IPS-15b (cell line): ENCODE measurements around the gene THAP3.

Experiments used
- H3K27me3 ChIP-seq: one replicate; pipeline ENCODE4 v1.6.1; 2013; ENCODE audit warnings: low read length; ENCODE audit not compliant: control insufficient read depth, insufficient read depth
- H3K36me3 ChIP-seq: one replicate; pipeline ENCODE4 v1.6.1; 2013; ENCODE audit warnings: low read length; ENCODE audit not compliant: control insufficient read depth, insufficient read depth
- H3K4me1 ChIP-seq: one replicate; pipeline ENCODE4 v1.6.1; 2013; ENCODE audit warnings: mild to moderate bottlenecking, low read length; ENCODE audit not compliant: control insufficient read depth, insufficient read depth
- H3K4me3 ChIP-seq: one replicate; pipeline ENCODE4 v1.5.1; 2013; ENCODE audit warnings: low read depth, low read length
- H3K9ac ChIP-seq: one replicate; pipeline ENCODE4 v1.6.1; 2013; ENCODE audit warnings: low read depth, mild to moderate bottlenecking, low read length
- H3K9me3 ChIP-seq: one replicate; pipeline ENCODE4 v1.6.1; 2013; ENCODE audit warnings: mild to moderate bottlenecking, low read length; ENCODE audit not compliant: control insufficient read depth, insufficient read depth

Gene THAP3

DNA sequence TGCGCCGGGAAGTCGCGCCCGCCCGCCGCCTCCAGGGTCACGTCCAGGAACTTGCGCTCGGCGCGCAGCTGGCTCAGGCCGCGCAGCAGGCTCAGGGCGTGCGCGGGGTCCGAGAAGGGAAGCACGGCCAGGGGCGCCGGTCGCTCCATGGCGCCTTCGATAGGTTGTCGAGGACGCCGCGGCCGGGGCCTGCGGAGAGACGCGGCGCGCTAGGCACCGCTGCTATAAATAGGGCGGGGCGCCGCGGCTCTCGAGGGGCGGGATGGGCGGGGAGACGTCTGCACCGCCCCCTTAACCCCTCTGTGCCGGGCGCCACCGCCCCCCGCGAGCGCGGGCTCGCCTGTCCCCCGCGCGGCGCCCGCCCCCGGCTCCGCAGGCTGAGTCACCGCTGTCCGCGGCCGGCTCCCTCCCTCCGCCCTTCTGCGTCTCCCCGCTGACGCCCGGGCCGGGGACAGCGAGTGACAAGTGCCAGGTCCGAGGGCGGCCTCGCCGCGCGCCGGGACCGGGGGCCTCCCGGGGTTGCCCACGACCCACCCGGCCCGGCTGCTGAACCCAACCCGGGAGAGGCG is 21.9 kb upstream of the THAP3 start, which contains the start of gene KLHL21:
Gene KLHL21 (minus strand): TSS at position 201 of the 569 bp plus-strand sequence. CDS start 52 bp downstream, at position 149.
- peak within 1 kb of the TSS; percentile 87 for H3K9ac ChIP-seq
- H3K36me3 ChIP-seq, result peaks cover 14% of the 10 kb centered on the region
- peak within 1 kb of the TSS; percentile 85 for H3K4me3 ChIP-seq
- H3K4me1 ChIP-seq, result peaks cover 13% of the 10 kb centered on the region
- no peaks in the 10 kb centered on the region for H3K9me3 ChIP-seq
- no peaks in the 10 kb centered on the region for H3K27me3 ChIP-seq

DNA sequence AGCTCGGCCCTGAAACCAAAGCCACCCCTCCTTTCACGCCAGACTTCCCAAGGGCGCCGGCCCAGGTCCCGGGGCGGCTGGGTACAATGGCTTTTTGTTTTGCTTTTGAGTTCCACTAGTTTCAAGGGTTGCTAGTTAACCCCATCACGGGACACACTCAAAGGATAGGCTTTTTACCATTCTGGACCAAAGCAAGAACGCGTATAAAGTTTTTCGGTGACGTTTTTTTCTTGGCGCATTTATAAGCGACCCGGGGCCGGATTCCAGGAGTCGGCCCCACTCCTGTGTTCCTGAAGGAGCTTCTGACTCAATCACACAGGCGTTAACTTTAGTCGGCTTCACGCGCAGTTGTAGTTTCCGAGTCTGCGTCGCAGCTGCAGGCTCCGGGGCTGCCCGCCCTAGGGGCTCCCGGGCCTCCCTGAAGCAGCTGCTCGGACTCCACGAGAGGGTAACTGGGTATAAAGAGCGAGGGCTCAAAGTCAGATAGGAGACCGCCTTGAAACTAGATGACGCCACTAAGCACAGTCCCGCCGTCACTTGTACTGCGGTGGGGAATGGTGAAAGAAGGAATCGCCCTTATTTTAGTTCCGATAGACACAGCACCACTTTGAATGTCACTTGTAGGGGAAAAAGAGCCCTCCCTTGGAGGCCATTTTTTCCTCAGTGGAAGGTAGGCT is 21.3 kb upstream of the THAP3 start:
- Histone ChIP-seq H3K4me1 (peaks cover 13% of the 10 kb centered on the region), H3K9ac (peak overlapping the region; percentile 87), H3K4me3 (peak overlapping the region; percentile 68), H3K36me3 (peaks cover 8% of the 10 kb centered on the region), H3K27me3 (no peaks in the 10 kb centered on the region), H3K9me3 (no peaks in the 10 kb centered on the region)

DNA sequence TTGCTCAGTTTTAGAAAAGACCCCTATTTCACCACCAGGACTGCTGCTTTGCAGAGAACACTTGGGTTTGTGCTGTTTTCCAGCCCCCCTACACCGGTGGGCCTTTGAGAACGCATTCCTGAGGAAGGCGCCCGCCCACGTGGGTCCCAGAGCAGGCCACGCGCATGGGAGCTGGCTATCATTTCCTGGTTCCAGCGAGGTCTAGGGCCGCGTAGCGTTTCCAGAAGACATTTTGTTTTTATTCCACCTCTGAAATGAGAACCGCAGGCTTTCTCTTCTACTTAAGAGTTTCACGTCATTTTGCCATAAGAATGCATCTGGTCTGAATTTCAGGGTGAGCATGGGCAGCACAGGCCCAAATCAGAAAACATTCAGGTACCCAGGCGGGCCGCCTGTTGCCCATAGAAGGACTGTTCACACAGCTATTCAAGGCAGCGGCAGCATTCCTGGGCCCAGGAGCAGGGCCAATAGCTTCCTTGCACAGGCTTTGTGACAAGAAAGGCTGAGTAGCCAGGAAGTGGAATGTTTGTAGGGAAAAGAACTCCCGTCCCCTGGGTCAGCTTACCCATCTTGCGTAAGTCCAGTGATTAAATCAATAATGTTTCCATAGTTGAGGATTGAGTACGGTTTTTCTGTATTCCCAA is 20.6 kb upstream of the THAP3 start:
- peak overlapping the region; percentile 87 for H3K9ac ChIP-seq
- no peaks in the 10 kb centered on the region for H3K9me3 ChIP-seq
- H3K36me3 ChIP-seq, result peaks cover 5% of the 10 kb centered on the region
- H3K27me3 ChIP-seq, result no peaks in the 10 kb centered on the region
- H3K4me3 ChIP-seq, result peak overlapping the region; percentile 68
- H3K4me1 ChIP-seq, result peaks cover 13% of the 10 kb centered on the region

DNA sequence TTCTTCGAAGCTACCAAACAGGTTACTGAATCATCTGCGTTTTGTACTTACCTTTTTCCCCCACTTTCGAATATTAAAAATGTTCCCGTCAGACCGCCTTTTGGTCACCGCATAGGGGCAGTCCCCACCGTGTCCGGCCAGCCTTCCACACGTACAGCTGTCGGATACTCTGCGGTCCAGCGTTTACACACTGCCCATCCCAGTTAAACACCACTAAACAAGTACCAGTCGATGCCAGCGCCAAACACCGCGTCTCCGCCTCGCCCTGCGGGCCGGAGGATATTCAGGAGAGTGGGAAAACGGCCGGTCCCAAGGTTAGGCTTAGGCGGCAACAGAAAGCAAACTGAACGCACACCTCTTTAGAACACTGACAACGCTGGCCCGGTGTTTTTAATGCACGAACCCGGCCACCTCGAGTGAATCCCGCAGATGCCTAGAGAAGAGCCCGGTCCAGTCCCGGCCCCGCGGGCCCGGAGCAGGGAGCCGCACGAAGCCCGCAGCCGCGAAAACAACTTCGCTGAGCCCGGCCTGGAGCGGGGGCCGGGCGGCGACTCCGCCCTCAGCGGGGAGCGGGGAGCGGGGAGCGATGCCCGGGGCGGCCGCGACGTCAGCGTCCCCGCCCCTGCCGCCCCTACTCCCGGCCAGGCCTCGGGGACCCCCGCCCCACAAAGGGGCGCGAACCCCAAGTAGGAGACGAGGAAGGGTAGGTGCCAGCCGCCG is 11.9 kb upstream of the THAP3 start:
- Histone ChIP-seq H3K36me3 (peaks cover 3% of the 10 kb centered on the region), H3K4me3 (peak overlapping the region; percentile 83), H3K9ac (peak overlapping the region; percentile 65), H3K4me1 (no peaks in the 10 kb centered on the region), H3K9me3 (no peaks in the 10 kb centered on the region), H3K27me3 (no peaks in the 10 kb centered on the region)

DNA sequence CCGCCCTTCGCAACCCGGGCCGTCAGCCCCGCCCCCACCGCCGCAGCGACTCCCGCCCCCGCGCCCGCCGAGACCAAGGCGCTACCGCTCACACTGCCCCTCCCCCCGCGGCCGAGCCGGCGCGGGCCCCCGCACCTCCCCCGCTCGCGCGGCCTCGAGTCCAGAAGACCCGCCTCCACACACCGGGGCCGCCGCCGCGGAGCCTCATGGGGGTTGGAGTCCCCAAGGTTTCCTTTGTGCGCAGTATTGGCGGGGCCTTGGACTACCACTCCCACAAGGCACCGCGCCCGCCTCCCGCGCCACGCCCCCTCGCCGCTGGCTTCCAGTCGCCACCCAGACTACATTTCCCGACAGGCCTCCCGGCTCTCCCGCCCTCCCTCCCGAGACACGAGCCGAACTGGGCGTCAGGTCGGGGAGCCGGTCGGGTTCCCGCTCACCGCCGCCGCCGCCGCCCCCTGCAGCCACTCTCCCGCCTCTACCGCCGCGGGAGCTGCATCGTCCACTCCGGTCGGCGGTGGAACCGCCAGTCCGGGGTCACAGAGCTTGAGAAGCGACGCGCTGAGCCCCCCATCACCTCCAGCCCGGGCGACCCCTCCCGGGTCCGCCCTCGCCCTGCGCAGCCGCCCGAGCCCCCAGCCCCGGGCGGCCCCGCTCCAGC is 11.2 kb upstream of the THAP3 start, which contains the start of gene PHF13:
Gene PHF13 (plus strand): TSS at position 371 of the 658 bp plus-strand sequence. CDS start 336 bp downstream, outside the sequence.
- peak within 1 kb of the TSS; percentile 83 for H3K4me3 ChIP-seq

DNA sequence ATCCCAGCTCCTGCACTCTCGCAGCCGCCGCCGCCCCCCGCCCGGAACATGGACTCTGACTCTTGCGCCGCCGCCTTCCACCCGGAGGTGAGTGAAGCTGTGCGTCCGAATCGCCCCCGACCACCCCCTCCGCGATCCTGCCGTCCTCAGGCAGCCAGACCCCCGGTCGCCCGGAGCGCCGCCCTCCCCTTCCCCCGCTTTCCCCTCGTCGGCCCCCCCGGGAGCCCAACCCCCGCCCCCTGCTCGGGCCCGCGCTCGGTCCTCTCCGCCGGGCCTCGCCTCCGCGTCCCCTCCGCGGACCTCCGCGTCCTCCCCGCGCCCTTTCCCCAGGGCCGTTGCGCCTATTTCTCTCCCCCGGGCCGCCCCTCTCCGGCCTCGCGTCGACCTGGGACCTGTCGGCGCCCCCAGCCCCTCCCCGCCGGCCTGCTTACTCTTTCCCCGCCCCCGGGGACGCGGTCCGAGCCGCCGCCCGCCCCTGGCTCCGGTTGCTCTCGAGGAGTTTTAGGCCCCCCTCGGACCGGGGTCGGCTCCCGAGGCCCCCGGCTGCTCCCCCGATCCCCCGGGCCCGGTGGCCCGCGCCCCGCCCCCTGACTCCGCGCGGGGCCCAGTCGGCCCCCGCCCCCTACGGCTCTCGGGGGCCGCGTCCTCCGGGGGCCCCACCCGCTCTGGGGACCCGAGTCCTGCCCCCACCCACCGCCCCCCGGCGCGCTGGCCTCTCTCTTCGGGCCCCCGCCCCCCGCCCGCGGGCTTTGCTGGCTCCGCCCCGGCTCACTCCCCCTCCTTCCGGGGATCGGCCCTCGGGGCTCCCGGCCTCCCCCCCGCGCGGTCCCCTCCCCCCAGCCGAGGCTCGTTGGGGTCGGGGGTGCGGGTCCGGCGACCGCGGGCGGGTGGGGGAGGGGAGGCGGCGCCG is 10.4 kb upstream of the THAP3 start:
- H3K4me1 ChIP-seq, result no peaks in the 10 kb centered on the region
- no peak overlapping the region for H3K9ac ChIP-seq
- no peaks in the 10 kb centered on the region for H3K27me3 ChIP-seq
- peaks cover 8% of the 10 kb centered on the region for H3K36me3 ChIP-seq
- no peaks in the 10 kb centered on the region for H3K9me3 ChIP-seq
- peak overlapping the region; percentile 64 for H3K4me3 ChIP-seq

More for the DNA sequence above, 11.2 kb upstream of the THAP3 start, which contains the start of gene PHF13:
- Histone ChIP-seq H3K9ac (peak within 1 kb of the TSS; percentile 65), H3K27me3 (no peaks in the 10 kb centered on the region), H3K4me1 (no peaks in the 10 kb centered on the region), H3K9me3 (no peaks in the 10 kb centered on the region), H3K36me3 (peaks cover 8% of the 10 kb centered on the region)

DNA sequence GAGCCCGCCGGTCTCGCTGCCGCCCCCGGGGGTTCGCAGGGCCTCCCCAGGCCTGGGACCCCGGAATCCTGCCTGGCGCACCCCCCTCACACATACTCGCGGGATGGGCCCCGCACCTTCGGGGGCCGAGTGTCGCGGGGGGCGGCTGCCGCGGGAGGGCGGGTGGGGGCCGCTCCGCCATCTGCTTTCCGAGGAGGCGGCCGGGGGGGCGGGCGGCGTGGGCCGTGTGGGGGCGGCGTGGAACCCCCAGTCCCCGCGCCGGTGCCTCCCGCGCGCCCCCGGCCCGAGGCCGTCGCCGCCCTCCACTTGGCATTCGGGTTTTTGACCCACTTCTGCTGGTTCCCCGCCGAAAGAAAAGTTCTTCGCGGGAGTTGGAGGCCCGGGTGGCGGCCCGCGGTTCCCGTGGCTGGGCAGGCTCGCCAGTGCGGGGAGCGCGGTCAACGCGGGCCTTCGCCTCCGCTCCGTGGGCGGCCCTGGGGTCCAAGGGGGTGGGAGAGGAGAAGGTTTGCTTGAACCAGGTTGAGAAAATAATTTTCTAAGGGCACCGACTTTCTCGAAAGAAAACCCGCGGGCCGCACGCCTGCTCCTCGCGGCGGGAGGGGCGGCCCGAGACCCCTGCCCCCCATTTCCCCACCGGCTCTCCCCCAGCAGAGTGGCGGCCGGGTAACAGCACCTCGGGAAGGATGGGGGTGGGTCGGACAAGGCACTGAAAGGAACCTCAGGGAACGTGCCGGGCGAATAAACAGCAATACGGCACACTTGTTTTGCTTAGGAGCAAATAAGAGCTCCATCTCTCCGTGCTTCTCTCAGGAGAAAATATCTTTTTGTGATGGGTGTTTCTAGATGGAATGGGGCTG is 9.5 kb upstream of the THAP3 start:
- Histone ChIP-seq H3K36me3 (peaks cover 14% of the 10 kb centered on the region), H3K27me3 (no peaks in the 10 kb centered on the region), H3K9me3 (no peaks in the 10 kb centered on the region), H3K9ac (peak overlapping the region; percentile 54), H3K4me3 (peak overlapping the region; percentile 58), H3K4me1 (no peaks in the 10 kb centered on the region)

DNA sequence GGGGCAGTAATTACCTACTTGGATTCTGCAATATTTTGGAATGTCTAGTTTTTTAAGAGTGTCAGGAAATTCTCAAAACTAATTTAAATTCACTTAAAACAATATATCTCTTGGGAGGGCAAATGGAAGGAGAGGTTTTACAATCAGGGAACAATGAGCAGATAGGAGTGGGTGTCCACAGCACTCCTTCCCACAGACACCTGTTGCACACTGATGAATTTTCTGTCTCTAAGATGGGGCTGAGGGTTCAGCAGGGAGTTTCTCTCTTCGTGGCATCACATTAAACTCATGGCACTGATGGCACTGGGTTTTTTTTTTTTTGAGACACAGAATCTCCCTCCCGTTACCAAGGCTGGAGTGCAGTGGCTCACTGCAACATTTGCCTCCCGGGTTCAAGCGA is 5.6 kb upstream of the THAP3 start:
- Histone ChIP-seq H3K9me3 (no peaks in the 10 kb centered on the region), H3K4me3 (no peak overlapping the region), H3K9ac (no peak overlapping the region), H3K4me1 (no peaks in the 10 kb centered on the region), H3K36me3 (peaks cover 40% of the 10 kb centered on the region), H3K27me3 (no peaks in the 10 kb centered on the region)

DNA sequence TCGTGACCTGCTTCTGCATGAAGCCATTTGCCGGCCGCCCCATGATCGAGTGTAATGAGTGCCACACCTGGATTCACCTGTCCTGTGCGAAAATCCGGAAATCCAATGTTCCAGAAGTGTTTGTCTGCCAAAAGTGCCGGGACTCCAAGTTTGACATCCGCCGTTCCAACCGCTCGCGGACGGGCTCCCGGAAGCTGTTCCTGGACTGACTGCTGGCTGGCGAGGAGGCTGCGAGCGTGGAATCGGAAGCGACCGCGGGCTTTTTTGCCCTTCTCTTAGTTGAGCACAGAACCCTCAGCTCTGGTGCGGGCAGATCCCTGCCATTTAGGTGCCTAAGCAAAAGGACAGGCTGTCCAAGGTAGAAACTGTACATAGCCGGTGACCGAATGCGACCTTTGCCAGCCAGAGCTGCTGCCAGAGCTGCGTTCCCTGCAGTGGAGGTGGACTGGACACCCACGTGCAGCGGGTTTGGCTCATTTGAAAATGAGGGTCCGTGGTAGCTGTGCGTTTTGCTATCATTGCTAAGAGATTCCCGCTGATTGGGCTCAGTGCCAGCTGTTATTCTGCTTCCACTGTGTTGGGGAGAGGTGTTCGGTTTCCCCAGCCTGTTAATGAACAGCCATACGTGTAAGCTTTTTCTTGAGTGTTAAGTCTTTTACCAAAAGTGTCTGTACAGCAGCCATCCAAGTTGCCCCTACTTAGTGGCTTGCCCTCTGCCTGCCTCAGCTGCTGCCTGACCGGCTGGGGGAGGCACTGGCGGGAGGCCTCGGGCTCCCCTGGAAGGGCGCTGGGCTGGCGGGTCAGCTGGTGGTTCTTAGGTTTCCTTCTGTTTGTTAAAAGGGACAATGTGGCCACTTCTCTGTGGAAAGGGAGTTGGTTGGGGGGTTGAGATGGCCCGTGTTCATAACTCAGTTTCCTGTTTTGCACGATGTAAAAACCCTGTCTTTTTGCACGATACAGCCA is 3.0 kb upstream of the THAP3 start:
- no peak overlapping the region for H3K9ac ChIP-seq
- no peaks in the 10 kb centered on the region for H3K27me3 ChIP-seq
- peaks cover 40% of the 10 kb centered on the region for H3K36me3 ChIP-seq
- H3K9me3 ChIP-seq, result no peaks in the 10 kb centered on the region
- no peaks in the 10 kb centered on the region for H3K4me1 ChIP-seq
- no peak overlapping the region for H3K4me3 ChIP-seq
